K562 (cell line): Measurements from ENCODE around the gene CYB561A3. TPM values are rescaled to one million over a fixed set of nuclear protein-coding genes. Genes with fewer than 3 reads are reported as not detected.

Source experiments
- CCAR2 ChIP-seq: fragments of 200-400 bp; formaldehyde crosslinking; IDR thresholded peaks from 2 replicates; pipeline ENCODE4 v1.6.1; 2017; ENCODE audit warnings: mild to moderate bottlenecking, low read depth, low read length
- COPS2 ChIP-seq: fragments of 450-650 bp; conservative IDR thresholded peaks from 2 replicates; pipeline ENCODE4 v1.6.1; 2016; ENCODE audit warnings: mild to moderate bottlenecking, moderate library complexity
- CREM ChIP-seq: IDR thresholded peaks from 2 replicates; pipeline ENCODE4 v1.6.1; 2014; ENCODE audit warnings: antibody characterized with exemption, low read depth
- CUX1 ChIP-seq: fragments of 200-800 bp; sonication (Bioruptor generic); IDR thresholded peaks from 2 replicates; pipeline ENCODE4 v1.6.1; 2016; ENCODE audit warnings: missing genetic modification characterization, missing compliant biosample characterization
- KHSRP ChIP-seq: fragments of 450-650 bp; IDR thresholded peaks from 2 replicates; pipeline ENCODE4 v1.6.1; 2017
- PHB2 ChIP-seq: fragments of 450-650 bp; IDR thresholded peaks from 2 replicates; pipeline ENCODE4 v1.6.1; 2017; ENCODE audit warnings: low read depth
- RAD21 ChIP-seq, 2 experiments: fragments of 250-450 bp in 1 of 2; fragments of 450-650 bp in 1 of 2; sonication (Bioruptor Pico) in 1 of 2; formaldehyde crosslinking in 1 of 2; IDR thresholded peaks in 1 of 2; conservative IDR thresholded peaks in 1 of 2; 2 replicates each; pipeline versions ENCODE4 v1.4.0 to v1.8.0; 2020 to 2022; ENCODE audit warnings: mild to moderate bottlenecking in 2 of 2, moderate library complexity in 1 of 2
- RBM25 ChIP-seq: fragments of 200-400 bp; formaldehyde crosslinking; IDR thresholded peaks from 2 replicates; pipeline ENCODE4 v1.6.1; 2018; ENCODE audit warnings: low read length, low read depth, moderate library complexity; ENCODE audit not compliant: severe bottlenecking
- ZNF561 ChIP-seq: fragments of 450-650 bp; formaldehyde crosslinking; conservative IDR thresholded peaks from 2 replicates; pipeline ENCODE4 v1.4.0; 2020; ENCODE audit warnings: mild to moderate bottlenecking, moderate library complexity
- polyA plus RNA-seq, 8 experiments: library from polyadenylated mRNA; depleted of rRNA in 4 of 8; stranded (reverse) in 5 of 8; unstranded in 3 of 8; fragments of >200 nt; fragmentation: Nextera tagmentation in 2 of 8; fragmentation: Illumina TruSeq in 1 of 8; extraction: Ambion mirVana in 2 of 8; extraction: Trizol in 1 of 8; gene quantifications; 2 replicates each; pipeline versions ENCODE4 v1.2.1 to v1.2.3, GENCODE V29; 2011 to 2014; ENCODE audit warnings: inconsistent platforms in 1 of 8, missing spikeins in 1 of 8
- total RNA-seq, 7 experiments: library from RNA; depleted of rRNA in 6 of 7; stranded (reverse); fragments of >200 nt in 6 of 7; fragmentation: Illumina TruSeq in 2 of 7; extraction: Trizol in 2 of 7; gene quantifications; 2 replicates each; pipeline versions ENCODE4 v1.2.1 to v1.2.3, GENCODE V29; 2011 to 2021; ENCODE audit warnings: low replicate concordance in 1 of 7
- TF ChIP-seq, protein P1 (sequence below): fragments of 200-800 bp; sonication (Bioruptor generic); IDR thresholded peaks from 2 replicates; pipeline ENCODE4 v1.6.1; 2017; ENCODE audit warnings: missing genetic modification characterization, missing compliant biosample characterization
- TF ChIP-seq, protein P2 (sequence below): fragments of 450-650 bp; IDR thresholded peaks from 2 replicates; pipeline ENCODE4 v1.7.0; 2016; ENCODE audit warnings: borderline replicate concordance
- TF ChIP-seq, protein P3 (sequence below): fragments of 450-650 bp; IDR thresholded peaks from 2 replicates; pipeline ENCODE4 v1.6.1; 2018; ENCODE audit not compliant: partially characterized antibody
- TF ChIP-seq, protein P4 (sequence below): sonication (generic); formaldehyde crosslinking; IDR thresholded peaks from 2 replicates; pipeline ENCODE4 v1.8.0; 2022; ENCODE audit warnings: missing genetic modification reagents, mild to moderate bottlenecking, moderate library complexity, borderline replicate concordance

The CYB561A3 gene
- total and polyA plus RNA-seq, 9 of the 15 experiments (the other 6 are each of a cell fraction or from before 2014, with no cell fraction given), result 29.2 to 78.9 (median 37.9) TPM

DNA sequence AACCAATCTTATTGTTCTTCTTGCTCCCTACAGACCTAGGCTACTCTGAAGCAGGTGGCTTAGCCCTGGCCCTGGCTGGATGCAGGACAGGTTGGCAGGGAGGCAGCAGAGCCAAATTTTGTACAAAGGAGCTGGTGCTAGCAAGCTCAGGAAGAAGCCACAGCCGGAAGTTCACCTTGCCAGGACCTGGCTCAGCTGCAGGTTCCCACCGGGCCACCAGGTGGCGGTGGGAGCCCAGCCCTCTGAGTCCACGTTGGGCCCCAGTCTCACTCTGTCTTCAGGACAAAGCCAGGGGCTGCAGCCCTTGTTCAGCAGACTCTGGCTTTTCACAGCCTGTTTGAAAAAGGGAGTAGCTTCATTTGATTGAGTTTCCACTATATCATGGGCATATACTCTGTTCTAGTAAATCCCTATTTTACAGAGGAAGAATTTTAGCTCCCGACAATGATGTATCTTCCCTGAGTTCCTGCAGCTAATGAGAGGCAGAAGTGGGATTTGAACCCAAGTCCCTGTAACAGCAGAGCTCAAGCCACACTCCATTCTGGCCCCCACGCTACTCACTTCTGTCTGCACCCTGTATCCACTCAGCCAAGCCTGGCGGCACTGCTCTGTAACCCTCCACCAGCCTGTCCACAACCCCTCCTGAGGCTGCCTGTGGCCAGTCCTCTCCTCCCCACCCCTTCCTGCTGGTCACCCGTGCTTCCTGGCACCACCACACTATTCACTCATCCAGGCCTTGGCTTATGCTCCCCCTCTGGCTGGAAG, 25.3 kb downstream of the CYB561A3 start (continued):
- TF ChIP-seq CUX1 (no peak), COPS2 (no peak), KHSRP (no peak), ZNF561 (CRISPR knock-in tag) (no peak), CREM (peak; percentile 48; the same call in 1 of the 2 replicates), RBM25 (no peak), CCAR2 (no peak), PHB2 (no peak), RAD21 (CRISPR knock-in tag; conservative IDR thresholded peaks at IDR 0.05 in 1 of 2, IDR thresholded peaks at IDR 0.05 in 1 of 2) (peak; percentile 97 to 99)
- TF ChIP-seq, protein P1, sequence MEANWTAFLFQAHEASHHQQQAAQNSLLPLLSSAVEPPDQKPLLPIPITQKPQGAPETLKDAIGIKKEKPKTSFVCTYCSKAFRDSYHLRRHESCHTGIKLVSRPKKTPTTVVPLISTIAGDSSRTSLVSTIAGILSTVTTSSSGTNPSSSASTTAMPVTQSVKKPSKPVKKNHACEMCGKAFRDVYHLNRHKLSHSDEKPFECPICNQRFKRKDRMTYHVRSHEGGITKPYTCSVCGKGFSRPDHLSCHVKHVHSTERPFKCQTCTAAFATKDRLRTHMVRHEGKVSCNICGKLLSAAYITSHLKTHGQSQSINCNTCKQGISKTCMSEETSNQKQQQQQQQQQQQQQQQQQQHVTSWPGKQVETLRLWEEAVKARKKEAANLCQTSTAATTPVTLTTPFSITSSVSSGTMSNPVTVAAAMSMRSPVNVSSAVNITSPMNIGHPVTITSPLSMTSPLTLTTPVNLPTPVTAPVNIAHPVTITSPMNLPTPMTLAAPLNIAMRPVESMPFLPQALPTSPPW, result no peak
- TF ChIP-seq, protein P2, sequence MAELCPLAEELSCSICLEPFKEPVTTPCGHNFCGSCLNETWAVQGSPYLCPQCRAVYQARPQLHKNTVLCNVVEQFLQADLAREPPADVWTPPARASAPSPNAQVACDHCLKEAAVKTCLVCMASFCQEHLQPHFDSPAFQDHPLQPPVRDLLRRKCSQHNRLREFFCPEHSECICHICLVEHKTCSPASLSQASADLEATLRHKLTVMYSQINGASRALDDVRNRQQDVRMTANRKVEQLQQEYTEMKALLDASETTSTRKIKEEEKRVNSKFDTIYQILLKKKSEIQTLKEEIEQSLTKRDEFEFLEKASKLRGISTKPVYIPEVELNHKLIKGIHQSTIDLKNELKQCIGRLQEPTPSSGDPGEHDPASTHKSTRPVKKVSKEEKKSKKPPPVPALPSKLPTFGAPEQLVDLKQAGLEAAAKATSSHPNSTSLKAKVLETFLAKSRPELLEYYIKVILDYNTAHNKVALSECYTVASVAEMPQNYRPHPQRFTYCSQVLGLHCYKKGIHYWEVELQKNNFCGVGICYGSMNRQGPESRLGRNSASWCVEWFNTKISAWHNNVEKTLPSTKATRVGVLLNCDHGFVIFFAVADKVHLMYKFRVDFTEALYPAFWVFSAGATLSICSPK, result no peak
- TF ChIP-seq, protein P3, sequence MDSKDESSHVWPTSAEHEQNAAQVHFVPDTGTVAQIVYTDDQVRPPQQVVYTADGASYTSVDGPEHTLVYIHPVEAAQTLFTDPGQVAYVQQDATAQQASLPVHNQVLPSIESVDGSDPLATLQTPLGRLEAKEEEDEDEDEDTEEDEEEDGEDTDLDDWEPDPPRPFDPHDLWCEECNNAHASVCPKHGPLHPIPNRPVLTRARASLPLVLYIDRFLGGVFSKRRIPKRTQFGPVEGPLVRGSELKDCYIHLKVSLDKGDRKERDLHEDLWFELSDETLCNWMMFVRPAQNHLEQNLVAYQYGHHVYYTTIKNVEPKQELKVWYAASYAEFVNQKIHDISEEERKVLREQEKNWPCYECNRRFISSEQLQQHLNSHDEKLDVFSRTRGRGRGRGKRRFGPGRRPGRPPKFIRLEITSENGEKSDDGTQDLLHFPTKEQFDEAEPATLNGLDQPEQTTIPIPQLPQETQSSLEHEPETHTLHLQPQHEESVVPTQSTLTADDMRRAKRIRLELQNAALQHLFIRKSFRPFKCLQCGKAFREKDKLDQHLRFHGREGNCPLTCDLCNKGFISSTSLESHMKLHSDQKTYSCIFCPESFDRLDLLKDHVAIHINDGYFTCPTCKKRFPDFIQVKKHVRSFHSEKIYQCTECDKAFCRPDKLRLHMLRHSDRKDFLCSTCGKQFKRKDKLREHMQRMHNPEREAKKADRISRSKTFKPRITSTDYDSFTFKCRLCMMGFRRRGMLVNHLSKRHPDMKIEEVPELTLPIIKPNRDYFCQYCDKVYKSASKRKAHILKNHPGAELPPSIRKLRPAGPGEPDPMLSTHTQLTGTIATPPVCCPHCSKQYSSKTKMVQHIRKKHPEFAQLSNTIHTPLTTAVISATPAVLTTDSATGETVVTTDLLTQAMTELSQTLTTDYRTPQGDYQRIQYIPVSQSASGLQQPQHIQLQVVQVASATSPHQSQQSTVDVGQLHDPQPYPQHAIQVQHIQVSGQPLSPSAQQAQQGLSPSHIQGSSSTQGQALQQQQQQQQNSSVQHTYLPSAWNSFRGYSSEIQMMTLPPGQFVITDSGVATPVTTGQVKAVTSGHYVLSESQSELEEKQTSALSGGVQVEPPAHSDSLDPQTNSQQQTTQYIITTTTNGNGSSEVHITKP, result peak; percentile 16
- TF ChIP-seq, protein P4, sequence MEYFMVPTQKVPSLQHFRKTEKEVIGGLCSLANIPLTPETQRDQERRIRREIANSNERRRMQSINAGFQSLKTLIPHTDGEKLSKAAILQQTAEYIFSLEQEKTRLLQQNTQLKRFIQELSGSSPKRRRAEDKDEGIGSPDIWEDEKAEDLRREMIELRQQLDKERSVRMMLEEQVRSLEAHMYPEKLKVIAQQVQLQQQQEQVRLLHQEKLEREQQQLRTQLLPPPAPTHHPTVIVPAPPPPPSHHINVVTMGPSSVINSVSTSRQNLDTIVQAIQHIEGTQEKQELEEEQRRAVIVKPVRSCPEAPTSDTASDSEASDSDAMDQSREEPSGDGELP, result peak; percentile 89
